ENCODE data around the gene RCAN2. TPM values are rescaled to one million over a fixed set of nuclear protein-coding genes. Genes with fewer than 3 reads are reported as not detected.

RCAN2 gene
- total and polyA plus RNA-seq, 10 donors, result 2.4 to 15.7 (median 7.2) TPM

DNA sequence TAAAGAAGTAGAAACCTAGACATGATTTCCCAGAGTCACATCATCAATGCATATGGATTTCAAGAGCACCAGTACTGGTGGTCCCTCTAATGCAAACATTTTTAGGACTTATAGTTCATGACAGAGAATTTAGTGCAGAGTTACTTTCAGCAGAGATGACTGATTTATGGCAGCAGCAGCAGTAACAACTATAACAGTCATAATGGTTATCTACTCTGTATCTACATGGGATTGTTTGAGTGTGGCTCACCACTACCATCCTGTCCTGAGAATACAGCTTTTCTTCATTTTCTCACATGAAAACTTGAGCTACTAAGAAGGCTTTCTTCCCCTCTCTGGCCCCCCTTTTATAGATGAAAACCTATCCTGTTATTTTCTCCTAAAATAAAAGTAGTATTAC lies 192.0 kb downstream of the RCAN2 start:
- Histone ChIP-seq H3K36me3 (no peaks in the 10 kb centered on the region), H3K27me3 (replicated peaks in 1 of 7) (no peaks in the 10 kb centered on the region), H3K27ac (no peak overlapping the region), H3K4me1 (no peaks in the 10 kb centered on the region), H3K9me3 (peaks cover 0 to 5% (median 0%) of the 10 kb centered on the region in 8 donors), H3K4me3 (no peak overlapping the region)
- DNase-seq, result no peak
- intact Hi-C loops (cut with DNase I; ENCODE audit: low total_unique reads), result no loop called here
- TF ChIP-seq, protein P1, sequence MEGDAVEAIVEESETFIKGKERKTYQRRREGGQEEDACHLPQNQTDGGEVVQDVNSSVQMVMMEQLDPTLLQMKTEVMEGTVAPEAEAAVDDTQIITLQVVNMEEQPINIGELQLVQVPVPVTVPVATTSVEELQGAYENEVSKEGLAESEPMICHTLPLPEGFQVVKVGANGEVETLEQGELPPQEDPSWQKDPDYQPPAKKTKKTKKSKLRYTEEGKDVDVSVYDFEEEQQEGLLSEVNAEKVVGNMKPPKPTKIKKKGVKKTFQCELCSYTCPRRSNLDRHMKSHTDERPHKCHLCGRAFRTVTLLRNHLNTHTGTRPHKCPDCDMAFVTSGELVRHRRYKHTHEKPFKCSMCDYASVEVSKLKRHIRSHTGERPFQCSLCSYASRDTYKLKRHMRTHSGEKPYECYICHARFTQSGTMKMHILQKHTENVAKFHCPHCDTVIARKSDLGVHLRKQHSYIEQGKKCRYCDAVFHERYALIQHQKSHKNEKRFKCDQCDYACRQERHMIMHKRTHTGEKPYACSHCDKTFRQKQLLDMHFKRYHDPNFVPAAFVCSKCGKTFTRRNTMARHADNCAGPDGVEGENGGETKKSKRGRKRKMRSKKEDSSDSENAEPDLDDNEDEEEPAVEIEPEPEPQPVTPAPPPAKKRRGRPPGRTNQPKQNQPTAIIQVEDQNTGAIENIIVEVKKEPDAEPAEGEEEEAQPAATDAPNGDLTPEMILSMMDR (IDR thresholded peaks at IDR 0.05 in 8 of 11, conservative IDR thresholded peaks at IDR 0.05 in 3 of 11), result no peak
- TF ChIP-seq POLR2AphosphoS5 (IDR thresholded peaks at IDR 0.05) (no peak), POLR2A (IDR thresholded peaks at IDR 0.05) (no peak)

DNA sequence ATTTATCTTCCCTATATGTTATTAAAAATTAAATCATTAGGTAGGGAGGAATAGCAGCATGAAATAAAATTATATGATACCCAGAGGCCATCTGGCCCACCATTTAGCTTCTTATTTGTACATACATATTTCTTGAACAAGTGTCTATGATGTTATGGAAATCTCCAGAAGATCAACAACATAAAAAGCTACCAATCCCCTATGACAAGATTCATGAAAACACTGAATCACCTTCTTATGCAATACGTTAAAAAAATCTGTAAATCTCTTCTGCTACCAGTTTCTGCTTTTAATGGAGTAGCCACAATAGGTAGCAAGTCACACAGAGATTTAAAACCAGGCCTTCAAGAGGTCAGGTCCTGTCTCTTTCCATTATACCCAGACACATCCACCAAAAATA lies 194.7 kb downstream of the RCAN2 start:
- Histone ChIP-seq H3K27me3 (replicated peaks in 1 of 7) (no peaks in the 10 kb centered on the region), H3K4me3 (no peak overlapping the region), H3K4me1 (no peaks in the 10 kb centered on the region), H3K27ac (no peak overlapping the region), H3K9me3 (peaks cover 0 to 5% (median 0%) of the 10 kb centered on the region in 8 donors), H3K36me3 (no peaks in the 10 kb centered on the region)
- 0 to 48% (median 33%) methylated on average over 1 of the region's 1 CpG for WGBS, 5 donors
- no peak for TF ChIP-seq POLR2AphosphoS5 (IDR thresholded peaks at IDR 0.05)
- no peak for TF ChIP-seq POLR2A (IDR thresholded peaks at IDR 0.05)
- TF ChIP-seq, protein P1 (IDR thresholded peaks at IDR 0.05 in 8 of 11, conservative IDR thresholded peaks at IDR 0.05 in 3 of 11), result no peak
- intact Hi-C loops (cut with DNase I; ENCODE audit: low total_unique reads), result no loop called here
- DNase-seq, result no peak

DNA sequence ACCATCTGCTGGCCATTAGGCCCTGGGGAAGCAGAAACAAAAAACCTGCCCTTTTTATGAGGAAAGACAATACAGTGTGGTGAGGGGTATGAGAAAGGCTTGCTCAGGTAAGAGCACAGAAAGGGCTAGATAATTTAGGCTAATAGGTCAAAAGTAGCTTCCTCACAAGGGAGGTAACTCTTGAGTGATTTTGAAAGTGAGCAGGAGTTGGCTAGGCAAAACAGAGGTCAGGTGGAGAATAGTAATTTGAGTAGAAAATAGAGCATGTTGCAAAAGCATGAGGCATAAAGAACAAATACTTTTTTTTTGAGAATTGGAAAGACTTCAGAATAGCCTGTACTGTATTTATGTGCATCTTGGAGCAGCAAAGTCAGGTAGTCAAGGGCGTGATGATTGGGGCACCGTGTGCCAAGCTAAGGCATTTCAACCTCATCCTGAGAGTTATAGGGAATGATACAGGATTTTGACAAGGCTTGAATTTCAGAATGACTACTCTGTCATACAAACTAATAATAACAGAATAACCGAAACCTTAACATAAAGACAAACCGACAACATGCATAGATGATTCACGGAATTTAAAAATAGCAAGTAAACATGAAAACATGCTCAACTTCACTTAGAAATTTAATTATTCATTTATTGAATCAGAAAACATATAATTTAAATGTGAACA lies 197.5 kb downstream of the RCAN2 start:
- TF ChIP-seq POLR2A (IDR thresholded peaks at IDR 0.05), result no peak
- TF ChIP-seq, protein P1 (IDR thresholded peaks at IDR 0.05 in 8 of 11, conservative IDR thresholded peaks at IDR 0.05 in 3 of 11), result no peak
- TF ChIP-seq POLR2AphosphoS5 (IDR thresholded peaks at IDR 0.05), result no peak
- Histone ChIP-seq H3K4me1 (peaks cover 0 to 4% (median 0%) of the 10 kb centered on the region in 6 donors), H3K27ac (no peak overlapping the region), H3K36me3 (no peaks in the 10 kb centered on the region), H3K9me3 (peaks cover 0 to 2% (median 0%) of the 10 kb centered on the region in 8 donors), H3K27me3 (replicated peaks in 1 of 7) (no peaks in the 10 kb centered on the region), H3K4me3 (no peak overlapping the region)
- intact Hi-C loops (cut with DNase I; ENCODE audit: low total_unique reads), result no loop called here
- no peak for DNase-seq
- 74 to 88% (median 81%) methylated on average over 5 of the region's 5 CpGs for WGBS, 5 donors

DNA sequence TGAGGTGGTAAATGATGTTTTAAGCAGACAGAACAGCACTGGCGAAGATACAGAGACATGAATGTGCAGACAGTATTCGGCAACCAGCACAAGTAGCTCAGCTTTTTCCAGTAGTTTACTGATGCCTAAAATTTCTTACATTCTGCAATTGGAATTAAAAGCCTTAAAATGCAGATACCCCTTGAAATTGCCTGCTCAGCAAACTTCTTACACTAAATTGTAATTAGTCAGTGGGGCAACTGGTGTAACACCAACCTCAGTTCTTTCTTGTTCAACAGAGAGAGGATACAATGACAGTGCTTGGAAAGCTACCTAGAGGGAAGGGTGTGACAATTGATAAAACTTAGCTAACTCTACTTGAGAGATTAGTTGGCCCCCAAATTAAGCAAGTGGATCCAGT lies 199.4 kb downstream of the RCAN2 start:
- intact Hi-C loops (cut with DNase I; ENCODE audit: low total_unique reads), result no loop called here
- H3K27ac ChIP-seq, result no peak overlapping the region

More for the DNA sequence above, 199.4 kb downstream of the RCAN2 start:
- no peaks in the 10 kb centered on the region for H3K27me3 ChIP-seq (replicated peaks in 1 of 7)
- TF ChIP-seq, protein P1 (IDR thresholded peaks at IDR 0.05 in 8 of 11, conservative IDR thresholded peaks at IDR 0.05 in 3 of 11), result no peak
- TF ChIP-seq POLR2AphosphoS5 (IDR thresholded peaks at IDR 0.05) (no peak), POLR2A (IDR thresholded peaks at IDR 0.05) (no peak)
- peaks cover 0 to 4% (median 0%) of the 10 kb centered on the region in 6 donors for H3K4me1 ChIP-seq
- no peak for DNase-seq
- H3K36me3 ChIP-seq, result no peaks in the 10 kb centered on the region
- no peak overlapping the region for H3K4me3 ChIP-seq
- H3K9me3 ChIP-seq, result no peaks in the 10 kb centered on the region
- 90 to 99% (median 95%) methylated on average over 2 of the region's 2 CpGs for WGBS, 5 donors
